Neural cell (in vitro differentiated cells): ENCODE results near the gene TMEM106B. TPM values are rescaled to one million over a fixed set of nuclear protein-coding genes. Genes with fewer than 3 reads are reported as not detected.

Experiments used
- H2AFZ ChIP-seq: fragments of 200-600, 300-800 bp; sonication (generic), shearing (Covaris generic); 2 replicates; pipeline ENCODE4 v1.6.0; 2014; ENCODE audit warnings: low read depth, mild to moderate bottlenecking, antibody characterized with exemption, low read length, moderate library complexity
- H3F3A ChIP-seq: fragments of 200-600 bp; shearing (Covaris generic); 2 replicates; pipeline ENCODE4 v1.6.1; 2016; ENCODE audit warnings: mild to moderate bottlenecking, moderate library complexity, mixed read lengths, antibody characterized with exemption, low read length; ENCODE audit not compliant: insufficient read depth, poor library complexity, severe bottlenecking
- H3K27ac ChIP-seq: fragments of 200-600, 300-800 bp; sonication (generic), shearing (Covaris generic); 2 replicates; pipeline ENCODE4 v1.5.1; 2014; ENCODE audit warnings: mild to moderate bottlenecking, low read length, moderate library complexity
- H3K27me3 ChIP-seq: fragments of 300-800, 200-600 bp; sonication (generic), shearing (Covaris generic); 2 replicates; pipeline ENCODE4 v1.6.0; 2014; ENCODE audit warnings: mild to moderate bottlenecking, low read depth, low read length, moderate library complexity; ENCODE audit not compliant: insufficient read depth
- H3K36me3 ChIP-seq: fragments of 300-800, 200-600 bp; sonication (generic), shearing (Covaris generic); 2 replicates; pipeline ENCODE4 v1.5.1; 2014; ENCODE audit warnings: mild to moderate bottlenecking, antibody characterized with exemption, low read length, moderate library complexity; ENCODE audit not compliant: insufficient read depth
- H3K4me2 ChIP-seq: fragments of 300-800, 200-600 bp; sonication (generic), shearing (Covaris generic); 2 replicates; pipeline ENCODE4 v1.6.0; 2014; ENCODE audit warnings: mild to moderate bottlenecking, low read length
- H3K4me3 ChIP-seq: fragments of 300-800, 200-600 bp; sonication (generic), shearing (Covaris generic); 2 replicates; pipeline ENCODE4 v1.5.1; 2014; ENCODE audit warnings: mild to moderate bottlenecking, low read length, moderate library complexity
- H3K79me2 ChIP-seq: fragments of 200-600 bp; shearing (Covaris generic); replicated peaks from 2 replicates; pipeline ENCODE4 v1.6.0; 2014; ENCODE audit warnings: mild to moderate bottlenecking, low read length, moderate library complexity; ENCODE audit not compliant: insufficient read depth
- H3K9ac ChIP-seq: fragments of 300-800, 200-600 bp; sonication (generic), shearing (Covaris generic); 2 replicates; pipeline ENCODE4 v1.6.1; 2016; ENCODE audit warnings: mild to moderate bottlenecking, low read length, mixed read lengths
- H3K9me2 ChIP-seq: fragments of 200-600 bp; shearing (Covaris generic); 2 replicates; pipeline ENCODE4 v1.6.1; 2016; ENCODE audit warnings: mild to moderate bottlenecking, low read length, mixed read lengths; ENCODE audit not compliant: insufficient read depth
- H3K9me3 ChIP-seq: fragments of 200-600, 300-800 bp; sonication (generic), shearing (Covaris generic); 2 replicates; pipeline ENCODE4 v1.6.1; 2016; ENCODE audit warnings: mild to moderate bottlenecking, mixed run types, low read length, moderate library complexity, mixed read lengths
- H4K20me1 ChIP-seq: fragments of 200-600 bp; shearing (Covaris generic); 2 replicates; pipeline ENCODE4 v1.6.1; 2016; ENCODE audit warnings: mild to moderate bottlenecking, mixed run types; ENCODE audit not compliant: insufficient read depth
- EP300 ChIP-seq: fragments of 450-650 bp; conservative IDR thresholded peaks from 2 replicates; pipeline ENCODE4 v1.6.1; 2014; ENCODE audit warnings: antibody characterized with exemption, mild to moderate bottlenecking, moderate library complexity; ENCODE audit not compliant: poor library complexity, severe bottlenecking
- EZH2 ChIP-seq: fragments of 200-600, 300-800 bp; shearing (Covaris generic), sonication (generic); IDR thresholded peaks from 2 replicates; pipeline ENCODE4 v1.6.1; 2014; ENCODE audit warnings: antibody characterized with exemption, low read length, borderline replicate concordance, mild to moderate bottlenecking; ENCODE audit not compliant: insufficient read depth, poor library complexity, severe bottlenecking
- MXI1 ChIP-seq: fragments of 450-650 bp; conservative IDR thresholded peaks from 2 replicates; pipeline ENCODE4 v1.6.1; 2014; ENCODE audit warnings: antibody characterized with exemption, mild to moderate bottlenecking; ENCODE audit not compliant: poor library complexity, severe bottlenecking
- POLR2AphosphoS5 ChIP-seq: IDR thresholded peaks from 2 replicates; pipeline ENCODE4 v1.6.1; 2012
- RAD21 ChIP-seq: fragments of 450-650 bp; conservative IDR thresholded peaks from 2 replicates; pipeline ENCODE4 v1.6.1; 2014; ENCODE audit warnings: antibody characterized with exemption, mild to moderate bottlenecking, moderate library complexity
- SMC3 ChIP-seq: fragments of 450-650 bp; conservative IDR thresholded peaks from 2 replicates; pipeline ENCODE4 v1.6.1; 2014; ENCODE audit warnings: antibody characterized with exemption, mild to moderate bottlenecking, moderate library complexity; ENCODE audit not compliant: poor library complexity
- TAF1 ChIP-seq: IDR thresholded peaks from 2 replicates; pipeline ENCODE4 v1.6.1; 2012; ENCODE audit warnings: low read depth
- polyA plus RNA-seq: library from polyadenylated mRNA; depleted of rRNA; stranded (reverse); fragments of >200 nt; gene quantifications from 2 replicates; pipeline ENCODE4 v1.2.3, GENCODE V29; 2014
- TF ChIP-seq, protein P1 (sequence below): IDR thresholded peaks from 2 replicates; pipeline ENCODE4 v1.6.1; 2012; ENCODE audit warnings: borderline replicate concordance
- TF ChIP-seq, protein P2 (sequence below): fragments of 450-650 bp; IDR thresholded peaks from 2 replicates; pipeline ENCODE4 v1.5.1; 2014; ENCODE audit warnings: antibody characterized with exemption, mild to moderate bottlenecking, moderate library complexity; ENCODE audit not compliant: poor library complexity, severe bottlenecking

The TMEM106B gene
- polyA plus RNA-seq, 1 donor from 2014 or later = 61.4 TPM

DNA sequence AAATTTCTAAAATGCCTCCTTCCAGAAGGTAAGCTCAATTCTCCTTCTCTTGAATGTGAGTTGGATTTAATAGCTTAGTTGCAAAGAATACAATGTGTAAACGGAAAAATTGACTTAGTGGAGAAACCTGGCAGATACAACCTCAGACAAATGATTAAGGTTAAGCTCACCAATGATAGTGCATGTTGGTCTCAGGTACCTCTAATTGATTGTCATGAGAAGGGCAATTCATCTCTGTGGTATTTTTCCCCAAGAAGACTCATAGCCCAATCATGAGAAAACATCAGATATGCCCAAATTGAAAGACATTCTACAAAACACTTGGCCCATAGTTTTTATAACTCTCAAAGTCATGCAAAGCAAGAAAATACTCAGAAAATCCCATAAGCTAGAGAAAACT, 36.2 kb upstream of the TMEM106B start:
- Histone ChIP-seq H3K9me2 (no peaks in the 10 kb centered on the region), H3K9me3 (no peaks in the 10 kb centered on the region), H3F3A (no peaks in the 10 kb centered on the region), H3K27ac (no peak overlapping the region), H3K4me3 (no peak overlapping the region), H3K4me2 (no peak overlapping the region), H3K27me3 (no peaks in the 10 kb centered on the region), H3K9ac (no peak overlapping the region), H2AFZ (no peak overlapping the region), H3K79me2 (no peaks in the 10 kb centered on the region), H3K36me3 (no peaks in the 10 kb centered on the region), H4K20me1 (no peaks in the 10 kb centered on the region)
- TF ChIP-seq, protein P1, sequence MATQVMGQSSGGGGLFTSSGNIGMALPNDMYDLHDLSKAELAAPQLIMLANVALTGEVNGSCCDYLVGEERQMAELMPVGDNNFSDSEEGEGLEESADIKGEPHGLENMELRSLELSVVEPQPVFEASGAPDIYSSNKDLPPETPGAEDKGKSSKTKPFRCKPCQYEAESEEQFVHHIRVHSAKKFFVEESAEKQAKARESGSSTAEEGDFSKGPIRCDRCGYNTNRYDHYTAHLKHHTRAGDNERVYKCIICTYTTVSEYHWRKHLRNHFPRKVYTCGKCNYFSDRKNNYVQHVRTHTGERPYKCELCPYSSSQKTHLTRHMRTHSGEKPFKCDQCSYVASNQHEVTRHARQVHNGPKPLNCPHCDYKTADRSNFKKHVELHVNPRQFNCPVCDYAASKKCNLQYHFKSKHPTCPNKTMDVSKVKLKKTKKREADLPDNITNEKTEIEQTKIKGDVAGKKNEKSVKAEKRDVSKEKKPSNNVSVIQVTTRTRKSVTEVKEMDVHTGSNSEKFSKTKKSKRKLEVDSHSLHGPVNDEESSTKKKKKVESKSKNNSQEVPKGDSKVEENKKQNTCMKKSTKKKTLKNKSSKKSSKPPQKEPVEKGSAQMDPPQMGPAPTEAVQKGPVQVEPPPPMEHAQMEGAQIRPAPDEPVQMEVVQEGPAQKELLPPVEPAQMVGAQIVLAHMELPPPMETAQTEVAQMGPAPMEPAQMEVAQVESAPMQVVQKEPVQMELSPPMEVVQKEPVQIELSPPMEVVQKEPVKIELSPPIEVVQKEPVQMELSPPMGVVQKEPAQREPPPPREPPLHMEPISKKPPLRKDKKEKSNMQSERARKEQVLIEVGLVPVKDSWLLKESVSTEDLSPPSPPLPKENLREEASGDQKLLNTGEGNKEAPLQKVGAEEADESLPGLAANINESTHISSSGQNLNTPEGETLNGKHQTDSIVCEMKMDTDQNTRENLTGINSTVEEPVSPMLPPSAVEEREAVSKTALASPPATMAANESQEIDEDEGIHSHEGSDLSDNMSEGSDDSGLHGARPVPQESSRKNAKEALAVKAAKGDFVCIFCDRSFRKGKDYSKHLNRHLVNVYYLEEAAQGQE = no peak
- TF ChIP-seq EZH2 (no peak), SMC3 (no peak), EP300 (no peak), RAD21 (no peak), TAF1 (no peak), POLR2AphosphoS5 (no peak), MXI1 (no peak)
- TF ChIP-seq, protein P2, sequence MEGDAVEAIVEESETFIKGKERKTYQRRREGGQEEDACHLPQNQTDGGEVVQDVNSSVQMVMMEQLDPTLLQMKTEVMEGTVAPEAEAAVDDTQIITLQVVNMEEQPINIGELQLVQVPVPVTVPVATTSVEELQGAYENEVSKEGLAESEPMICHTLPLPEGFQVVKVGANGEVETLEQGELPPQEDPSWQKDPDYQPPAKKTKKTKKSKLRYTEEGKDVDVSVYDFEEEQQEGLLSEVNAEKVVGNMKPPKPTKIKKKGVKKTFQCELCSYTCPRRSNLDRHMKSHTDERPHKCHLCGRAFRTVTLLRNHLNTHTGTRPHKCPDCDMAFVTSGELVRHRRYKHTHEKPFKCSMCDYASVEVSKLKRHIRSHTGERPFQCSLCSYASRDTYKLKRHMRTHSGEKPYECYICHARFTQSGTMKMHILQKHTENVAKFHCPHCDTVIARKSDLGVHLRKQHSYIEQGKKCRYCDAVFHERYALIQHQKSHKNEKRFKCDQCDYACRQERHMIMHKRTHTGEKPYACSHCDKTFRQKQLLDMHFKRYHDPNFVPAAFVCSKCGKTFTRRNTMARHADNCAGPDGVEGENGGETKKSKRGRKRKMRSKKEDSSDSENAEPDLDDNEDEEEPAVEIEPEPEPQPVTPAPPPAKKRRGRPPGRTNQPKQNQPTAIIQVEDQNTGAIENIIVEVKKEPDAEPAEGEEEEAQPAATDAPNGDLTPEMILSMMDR = no peak

DNA sequence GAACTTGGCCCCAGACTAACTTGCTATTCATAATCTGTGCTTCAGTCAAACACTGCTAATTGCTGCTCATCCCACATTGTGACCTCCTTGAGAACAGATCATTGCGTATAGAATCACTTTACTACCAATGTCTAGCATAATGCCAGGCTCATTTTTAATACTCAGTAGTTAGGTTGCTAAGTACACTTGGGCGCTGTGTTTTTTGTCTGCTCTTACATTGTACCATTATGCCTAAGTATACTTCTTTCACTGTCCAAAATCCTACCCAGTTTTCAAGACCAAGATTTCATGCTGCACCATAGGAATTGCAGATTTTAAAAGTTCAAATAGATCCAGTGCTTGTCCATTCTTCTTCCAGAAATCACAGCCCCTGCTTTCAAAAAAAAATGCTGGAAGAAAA, 32.8 kb upstream of the TMEM106B start:
- no peak overlapping the region for H3K9ac ChIP-seq
- H3K36me3 ChIP-seq = no peaks in the 10 kb centered on the region
- no peaks in the 10 kb centered on the region for H3F3A ChIP-seq
- H3K27ac ChIP-seq = no peak overlapping the region
- no peak for TF ChIP-seq MXI1
- TF ChIP-seq SMC3 = no peak
- TF ChIP-seq, protein P2 = no peak
- TF ChIP-seq, protein P1 = no peak
- no peak for TF ChIP-seq RAD21
- TF ChIP-seq EZH2 = no peak
- TF ChIP-seq TAF1 = no peak
- TF ChIP-seq EP300 = no peak
- H3K9me3 ChIP-seq = no peaks in the 10 kb centered on the region
- no peaks in the 10 kb centered on the region for H4K20me1 ChIP-seq
- no peaks in the 10 kb centered on the region for H3K27me3 ChIP-seq
- no peaks in the 10 kb centered on the region for H3K9me2 ChIP-seq
- no peak overlapping the region for H3K4me3 ChIP-seq
- H2AFZ ChIP-seq = no peak overlapping the region
- no peak overlapping the region for H3K4me2 ChIP-seq
- H3K79me2 ChIP-seq = no peaks in the 10 kb centered on the region
